Fibroblast of the aortic adventitia (primary cell): Measurements from ENCODE around the gene PDSS2. TPM values are rescaled to one million over a fixed set of nuclear protein-coding genes. Genes with fewer than 3 reads are reported as not detected.
A peak's percentile ranks its signal among the peaks of the same experiment; 100 is the strongest.
"Not testable (repeated sequence)": the region's sequence is repeated elsewhere in the genome, so short reads cannot be mapped to it uniquely, and the experiment has no call there.

Experiments used
- DNase-seq: peaks from one replicate; pipeline ENCODE4 v3.0.0-alpha.2; 2010; ENCODE audit warnings: low read depth
- H3K4me3 ChIP-seq: 2 replicates; pipeline ENCODE4 v1.5.1; 2011; ENCODE audit warnings: low read depth, mild to moderate bottlenecking, control low read depth, low read length, moderate library complexity
- total RNA-seq: library from RNA; depleted of rRNA; stranded (reverse); fragments of >200 nt; gene quantifications from 2 replicates; pipeline ENCODE4 v1.2.3, GENCODE V29; 2012; ENCODE audit warnings: low replicate concordance
- TF ChIP-seq, protein P1 (sequence below): IDR thresholded peaks from 2 replicates; pipeline ENCODE4 v1.5.1; 2011; ENCODE audit warnings: mild to moderate bottlenecking, low read length, control low read depth, inconsistent platforms; ENCODE audit not compliant: insufficient read depth

The PDSS2 gene
- total RNA-seq, 1 donor: 14.4 TPM

DNA sequence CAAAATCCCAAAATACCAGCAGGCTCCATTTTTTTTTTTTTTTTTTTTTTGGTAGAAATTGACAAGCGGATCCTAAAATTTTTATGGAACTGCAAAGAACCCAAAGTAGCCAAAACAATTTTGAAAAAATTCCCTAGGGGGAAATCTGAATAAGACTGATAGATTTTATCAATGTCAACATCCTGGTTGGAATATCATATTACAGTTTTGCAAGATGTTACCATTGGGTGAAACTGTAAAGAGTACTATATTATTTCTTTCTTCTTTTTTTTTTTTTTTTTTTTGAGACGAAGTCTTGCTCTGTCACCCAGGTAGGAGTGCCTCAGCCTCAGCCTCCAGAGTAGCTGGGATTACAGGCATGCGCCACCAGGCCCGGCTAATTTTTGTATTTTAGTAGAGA lies 314.7 kb downstream of the PDSS2 start:
- TF ChIP-seq, protein P1, sequence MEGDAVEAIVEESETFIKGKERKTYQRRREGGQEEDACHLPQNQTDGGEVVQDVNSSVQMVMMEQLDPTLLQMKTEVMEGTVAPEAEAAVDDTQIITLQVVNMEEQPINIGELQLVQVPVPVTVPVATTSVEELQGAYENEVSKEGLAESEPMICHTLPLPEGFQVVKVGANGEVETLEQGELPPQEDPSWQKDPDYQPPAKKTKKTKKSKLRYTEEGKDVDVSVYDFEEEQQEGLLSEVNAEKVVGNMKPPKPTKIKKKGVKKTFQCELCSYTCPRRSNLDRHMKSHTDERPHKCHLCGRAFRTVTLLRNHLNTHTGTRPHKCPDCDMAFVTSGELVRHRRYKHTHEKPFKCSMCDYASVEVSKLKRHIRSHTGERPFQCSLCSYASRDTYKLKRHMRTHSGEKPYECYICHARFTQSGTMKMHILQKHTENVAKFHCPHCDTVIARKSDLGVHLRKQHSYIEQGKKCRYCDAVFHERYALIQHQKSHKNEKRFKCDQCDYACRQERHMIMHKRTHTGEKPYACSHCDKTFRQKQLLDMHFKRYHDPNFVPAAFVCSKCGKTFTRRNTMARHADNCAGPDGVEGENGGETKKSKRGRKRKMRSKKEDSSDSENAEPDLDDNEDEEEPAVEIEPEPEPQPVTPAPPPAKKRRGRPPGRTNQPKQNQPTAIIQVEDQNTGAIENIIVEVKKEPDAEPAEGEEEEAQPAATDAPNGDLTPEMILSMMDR: no peak
- no peak for DNase-seq
- H3K4me3 ChIP-seq: no peak overlapping the region

DNA sequence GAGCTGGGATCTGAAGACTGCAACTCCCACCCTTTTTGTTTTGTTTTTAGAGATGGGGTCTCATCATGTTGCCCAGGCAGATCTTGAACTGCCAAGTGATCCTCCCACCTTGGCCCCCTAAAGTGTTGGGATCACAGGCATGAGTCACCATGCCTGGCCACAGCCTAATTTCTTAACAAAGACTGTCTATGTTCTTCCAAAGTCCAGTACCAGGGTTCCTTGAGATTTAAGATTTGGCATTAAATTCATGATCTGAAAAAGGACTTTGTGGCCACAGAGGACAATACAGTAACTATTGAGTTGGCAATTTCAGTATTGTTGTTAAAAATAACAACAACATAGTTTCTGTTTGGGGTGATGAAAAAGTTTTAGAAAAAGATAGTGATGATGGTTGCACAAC lies 315.4 kb downstream of the PDSS2 start:
- no peak for DNase-seq
- H3K4me3 ChIP-seq: no peak overlapping the region
- TF ChIP-seq, protein P1: no peak

DNA sequence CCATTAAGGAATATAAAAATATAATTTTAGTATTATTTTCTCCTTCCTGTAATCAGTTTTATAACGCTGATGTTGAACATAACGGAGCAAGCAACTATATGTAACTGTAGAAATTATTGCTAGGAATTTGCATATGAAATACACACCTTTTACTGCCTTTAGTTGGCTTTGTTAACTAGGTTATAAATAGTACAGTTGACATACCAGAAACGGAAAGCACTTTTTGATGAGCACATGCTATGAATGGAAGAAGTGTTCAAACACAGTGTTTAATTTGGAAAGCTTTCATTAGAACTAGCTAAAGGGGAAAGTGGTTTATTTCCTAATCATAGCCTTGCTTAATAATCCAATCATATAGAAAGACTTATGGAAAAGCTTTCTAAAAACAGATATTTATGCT lies 318.8 kb downstream of the PDSS2 start:
- TF ChIP-seq, protein P1: no peak
- no peak overlapping the region for H3K4me3 ChIP-seq
- no peak for DNase-seq

DNA sequence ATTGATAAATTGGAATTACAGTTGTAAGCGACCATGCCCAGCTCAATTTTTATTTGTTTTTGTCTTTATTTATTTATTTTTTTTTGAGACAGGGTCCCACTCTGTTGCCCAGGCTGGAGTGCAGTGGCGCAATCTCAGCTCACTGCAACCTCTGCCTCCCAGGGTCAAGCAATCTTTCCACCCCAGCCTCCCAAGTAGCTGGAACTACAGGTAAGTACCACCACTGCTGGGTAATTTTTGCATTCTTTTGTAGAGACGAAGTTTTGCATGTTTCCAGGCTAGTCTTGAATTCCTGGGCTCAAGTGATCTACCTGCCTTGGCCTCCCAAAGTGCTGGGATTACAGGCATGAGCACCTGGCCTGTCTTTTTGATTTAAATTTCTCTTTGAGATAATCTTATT lies 323.0 kb downstream of the PDSS2 start:
- not testable (repeated sequence) for H3K4me3 ChIP-seq, DNase-seq

DNA sequence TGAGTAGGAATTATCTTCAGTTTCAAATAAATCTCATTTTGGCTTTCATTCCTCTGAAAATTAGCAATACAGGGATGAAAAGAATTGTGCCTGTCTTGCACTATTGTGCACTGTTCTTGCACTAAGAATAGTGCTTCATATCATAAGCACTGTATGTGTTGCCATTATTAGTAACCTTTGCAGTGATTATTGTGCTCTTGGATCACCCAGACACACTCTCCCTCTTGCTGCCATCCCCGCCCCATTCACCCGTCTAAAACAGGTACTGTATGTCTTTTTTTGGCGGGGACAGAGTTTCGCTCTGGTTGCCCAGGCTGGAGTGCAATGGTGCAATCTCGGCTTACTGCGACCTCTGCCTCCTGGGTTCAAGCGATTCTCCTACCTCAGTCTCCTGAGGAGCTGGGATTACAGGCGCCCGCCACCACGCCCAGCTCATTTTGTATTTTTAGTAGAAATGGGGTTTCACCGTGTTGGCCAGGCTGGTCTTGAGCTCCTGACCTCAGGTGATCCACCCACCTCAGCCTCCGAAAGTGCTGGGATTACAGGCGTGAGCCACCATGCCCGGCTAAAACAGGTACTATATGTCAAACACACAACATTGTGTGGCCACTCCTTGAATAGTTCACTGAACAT lies 324.2 kb downstream of the PDSS2 start:
- not testable (repeated sequence) for H3K4me3 ChIP-seq, DNase-seq

DNA sequence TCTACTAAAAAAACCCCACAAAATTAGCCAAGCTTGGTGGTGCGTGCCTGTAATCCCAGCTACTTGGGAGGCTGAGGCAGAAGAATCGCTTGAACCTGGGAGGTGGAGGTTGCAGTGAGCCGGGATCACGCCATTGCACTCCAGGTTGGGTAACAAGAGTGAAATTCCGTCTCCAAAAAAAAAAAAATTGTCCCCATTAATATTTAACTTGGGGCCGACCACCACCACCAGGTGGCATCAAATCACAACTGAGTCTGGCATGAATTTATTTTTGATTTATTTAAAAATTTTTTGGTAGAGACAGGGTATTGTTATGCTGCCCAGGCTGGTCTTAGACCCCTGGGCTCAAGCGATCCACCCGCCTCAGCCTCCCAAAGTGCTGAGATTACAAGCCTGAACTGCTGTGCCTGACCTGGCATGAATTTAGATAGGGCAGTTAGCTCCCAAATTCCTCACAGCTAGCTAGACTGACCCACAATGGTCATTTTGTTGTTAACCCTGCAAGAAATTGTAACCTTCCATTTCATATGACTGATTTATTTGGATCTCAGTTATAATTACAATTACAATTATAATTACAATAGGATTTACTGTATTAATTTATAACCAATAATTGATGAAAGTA lies 326.9 kb downstream of the PDSS2 start:
- DNase-seq: peak; percentile 52
- no peak overlapping the region for H3K4me3 ChIP-seq
- TF ChIP-seq, protein P1: peak; percentile 57

DNA sequence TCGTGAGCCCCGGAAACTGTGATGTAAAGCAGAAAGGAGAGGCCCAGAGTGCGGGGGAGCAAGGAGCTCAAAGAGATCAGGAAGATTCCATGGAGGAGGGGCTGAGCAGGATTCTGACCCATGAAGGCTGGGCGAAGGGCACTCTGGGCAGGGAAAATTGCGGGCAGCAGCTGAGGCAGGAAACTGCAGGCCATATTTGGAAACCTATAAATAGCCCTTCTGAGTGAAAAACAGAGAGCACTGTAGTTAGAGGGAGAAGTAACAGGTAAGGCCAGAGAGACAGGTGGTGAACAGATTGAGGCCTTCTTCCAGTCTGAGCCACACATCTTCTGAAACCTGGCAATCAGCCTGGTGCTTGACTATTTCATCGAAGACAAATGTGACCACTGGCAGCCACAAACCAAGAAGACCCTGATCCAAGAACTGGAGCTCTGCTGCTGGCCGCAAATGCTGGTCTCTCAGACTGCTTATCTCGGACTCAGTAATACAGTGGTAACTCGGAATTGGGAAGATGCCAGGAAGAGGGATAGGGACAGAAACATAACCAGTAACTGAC lies 329.9 kb downstream of the PDSS2 start:
- TF ChIP-seq, protein P1: no peak
- DNase-seq: no peak
- H3K4me3 ChIP-seq: no peak overlapping the region

DNA sequence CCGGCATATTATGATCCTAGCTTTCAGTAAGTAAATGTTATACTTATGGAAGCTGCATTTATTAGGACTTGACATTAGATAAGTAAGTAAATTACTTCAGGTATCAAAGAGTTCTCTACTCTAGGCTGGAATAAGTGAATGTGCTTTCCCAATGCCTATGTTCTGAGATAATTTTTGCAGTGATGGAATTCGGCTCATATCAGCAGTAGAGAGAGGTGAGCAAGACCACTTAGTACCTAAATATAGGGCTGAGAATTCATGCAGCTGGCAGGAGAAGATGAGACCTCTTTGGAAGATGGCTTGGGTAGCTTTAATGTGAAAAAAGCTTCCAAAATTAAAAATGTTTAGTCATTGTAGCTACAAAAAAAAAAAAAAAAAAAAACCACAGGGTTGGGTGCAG lies 330.8 kb downstream of the PDSS2 start:
- DNase-seq: peak; percentile 28
- H3K4me3 ChIP-seq: no peak overlapping the region
- TF ChIP-seq, protein P1: no peak
